ENCODE data around the gene DNAJB14. TPM values are rescaled to one million over a fixed set of nuclear protein-coding genes. Genes with fewer than 3 reads are reported as not detected.

Gene DNAJB14
- total RNA-seq, 1 donor from 2014 or later, result 48.8 TPM

- CTCF ChIA-PET, result interaction anchor here (0.7 to 2.7 kb wide), 5 partner anchors 62 to 271 kb away, joined by 3 to 57 read pairs (median 4); no protein-coding TSS in a partner anchor
- Mint-ChIP-seq H3K27ac (no peak overlapping the region), H3K4me1 (no peaks in the 10 kb centered on the region), H3K9me3 (no peaks in the 10 kb centered on the region), H3K4me3 (no peak overlapping the region), H3K36me3 (ENCODE audit: low read depth) (peaks cover 57% of the 10 kb centered on the region), H3K27me3 (no peaks in the 10 kb centered on the region)
- DNase-seq (no peak), ATAC-seq (ENCODE audit: low read depth) (no peak)
- TF ChIP-seq, protein P1, sequence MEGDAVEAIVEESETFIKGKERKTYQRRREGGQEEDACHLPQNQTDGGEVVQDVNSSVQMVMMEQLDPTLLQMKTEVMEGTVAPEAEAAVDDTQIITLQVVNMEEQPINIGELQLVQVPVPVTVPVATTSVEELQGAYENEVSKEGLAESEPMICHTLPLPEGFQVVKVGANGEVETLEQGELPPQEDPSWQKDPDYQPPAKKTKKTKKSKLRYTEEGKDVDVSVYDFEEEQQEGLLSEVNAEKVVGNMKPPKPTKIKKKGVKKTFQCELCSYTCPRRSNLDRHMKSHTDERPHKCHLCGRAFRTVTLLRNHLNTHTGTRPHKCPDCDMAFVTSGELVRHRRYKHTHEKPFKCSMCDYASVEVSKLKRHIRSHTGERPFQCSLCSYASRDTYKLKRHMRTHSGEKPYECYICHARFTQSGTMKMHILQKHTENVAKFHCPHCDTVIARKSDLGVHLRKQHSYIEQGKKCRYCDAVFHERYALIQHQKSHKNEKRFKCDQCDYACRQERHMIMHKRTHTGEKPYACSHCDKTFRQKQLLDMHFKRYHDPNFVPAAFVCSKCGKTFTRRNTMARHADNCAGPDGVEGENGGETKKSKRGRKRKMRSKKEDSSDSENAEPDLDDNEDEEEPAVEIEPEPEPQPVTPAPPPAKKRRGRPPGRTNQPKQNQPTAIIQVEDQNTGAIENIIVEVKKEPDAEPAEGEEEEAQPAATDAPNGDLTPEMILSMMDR (IDR thresholded peaks at IDR 0.05), result no peak
- intact Hi-C loops (cut with micrococcal nuclease), result no loop called here
- POLR2A ChIA-PET, result interaction anchor here (2.3 kb wide), 1 partner anchor 323 kb away, joined by 13 read pairs; the partner anchor contains the start of gene TRMT10A
These were observed 60.3 kb downstream of the DNAJB14 start for GRCh38 chr4:99886146-99886545.

DNA sequence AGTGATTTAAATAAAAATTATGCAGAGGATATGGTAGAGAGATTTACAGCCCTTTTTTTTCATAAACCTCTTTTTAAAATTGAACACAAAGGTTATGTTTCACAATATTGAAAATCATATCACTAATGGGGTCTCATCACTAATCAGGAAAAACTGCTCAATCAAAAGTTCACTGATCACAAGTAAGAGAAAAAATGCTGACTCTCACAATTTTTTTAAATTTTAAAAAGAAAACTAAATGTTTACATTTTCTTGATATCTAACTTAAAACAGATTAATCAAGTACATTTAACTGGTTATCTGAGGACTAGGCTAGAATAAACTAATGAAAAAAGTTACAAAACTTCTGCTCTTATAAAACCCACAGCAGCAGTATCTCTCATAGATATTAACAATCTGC lies 60.7 kb downstream of the DNAJB14 start:
- H3K4me1 Mint-ChIP-seq, result no peaks in the 10 kb centered on the region
- H3K9me3 Mint-ChIP-seq, result no peaks in the 10 kb centered on the region
- no peaks in the 10 kb centered on the region for H3K27me3 Mint-ChIP-seq
- H3K36me3 Mint-ChIP-seq (ENCODE audit: low read depth), result peaks cover 56% of the 10 kb centered on the region
- no peak overlapping the region for H3K27ac Mint-ChIP-seq
- TF ChIP-seq, protein P1 (IDR thresholded peaks at IDR 0.05), result no peak
- DNase-seq (no peak), ATAC-seq (ENCODE audit: low read depth) (no peak)
- no peak overlapping the region for H3K4me3 Mint-ChIP-seq
- ChIA-PET POLR2A (interaction anchor here (1.4 to 2.3 kb wide), 2 partner anchors 68 to 322 kb away, joined by 4 to 13 read pairs; partner anchors contain the start of gene TRMT10A), CTCF (interaction anchor here (0.7 to 2.7 kb wide), 7 partner anchors 29 to 322 kb away, joined by 3 to 57 read pairs (median 5); partner anchors contain the start of gene TRMT10A)
- intact Hi-C loops (cut with micrococcal nuclease), result loop anchor here (1.0 kb wide), 3 partner anchors 73 to 422 kb away; no protein-coding TSS in a partner anchor

GRCh38 chr4:99885063-99885664 lies 61.3 kb downstream of the DNAJB14 start:
- no peak for DNase-seq
- TF ChIP-seq, protein P1 (IDR thresholded peaks at IDR 0.05), result no peak
- Mint-ChIP-seq H3K9me3 (no peaks in the 10 kb centered on the region), H3K27ac (no peak overlapping the region), H3K4me3 (no peak overlapping the region), H3K27me3 (no peaks in the 10 kb centered on the region), H3K4me1 (no peaks in the 10 kb centered on the region), H3K36me3 (ENCODE audit: low read depth) (peaks cover 60% of the 10 kb centered on the region)
- CTCF ChIA-PET, result interaction anchor here (0.6 to 2.7 kb wide), 14 partner anchors 11 to 422 kb away, joined by 3 to 57 read pairs (median 5); partner anchors contain the start of genes H2AZ1 and TRMT10A
- intact Hi-C loops (cut with micrococcal nuclease), result loop anchor here (1.0 kb wide), 3 partner anchors 73 to 422 kb away; no protein-coding TSS in a partner anchor
- POLR2A ChIA-PET, result interaction anchor here (0.7 to 2.3 kb wide), 4 partner anchors 33 to 322 kb away, joined by 3 to 13 read pairs (median 4); partner anchors contain the start of gene TRMT10A
- no peak for ATAC-seq (ENCODE audit: low read depth)

DNA sequence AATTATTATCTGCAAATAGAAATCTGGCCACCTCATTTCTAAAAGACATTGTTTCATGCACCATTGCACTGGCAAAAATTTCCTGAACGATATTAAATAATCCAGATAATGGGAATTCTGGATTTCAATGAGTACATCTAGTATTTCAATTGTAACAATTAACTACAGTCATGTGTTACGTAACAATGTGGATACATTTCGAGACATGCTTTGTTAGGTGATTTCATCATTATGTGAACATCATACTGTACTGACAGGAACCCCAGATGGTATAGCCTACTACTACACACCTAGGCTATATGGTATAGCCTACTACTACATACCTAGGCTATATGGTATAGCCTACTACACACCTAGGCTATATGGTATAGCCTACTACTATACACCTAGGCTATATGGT lies 67.0 kb downstream of the DNAJB14 start:
- ChIA-PET POLR2A (no interaction called here), CTCF (interaction anchor here (1.0 kb wide), 1 partner anchor 68 kb away, joined by 3 read pairs; no protein-coding TSS in a partner anchor)
- Mint-ChIP-seq H3K27ac (no peak overlapping the region), H3K9me3 (no peaks in the 10 kb centered on the region), H3K4me1 (peaks cover 3% of the 10 kb centered on the region), H3K4me3 (no peak overlapping the region), H3K36me3 (ENCODE audit: low read depth) (peaks cover 57% of the 10 kb centered on the region), H3K27me3 (no peaks in the 10 kb centered on the region)
- intact Hi-C loops (cut with micrococcal nuclease), result no loop called here
- no peak for DNase-seq
- no peak for ATAC-seq (ENCODE audit: low read depth)
- TF ChIP-seq, protein P1 (IDR thresholded peaks at IDR 0.05), result no peak

DNA sequence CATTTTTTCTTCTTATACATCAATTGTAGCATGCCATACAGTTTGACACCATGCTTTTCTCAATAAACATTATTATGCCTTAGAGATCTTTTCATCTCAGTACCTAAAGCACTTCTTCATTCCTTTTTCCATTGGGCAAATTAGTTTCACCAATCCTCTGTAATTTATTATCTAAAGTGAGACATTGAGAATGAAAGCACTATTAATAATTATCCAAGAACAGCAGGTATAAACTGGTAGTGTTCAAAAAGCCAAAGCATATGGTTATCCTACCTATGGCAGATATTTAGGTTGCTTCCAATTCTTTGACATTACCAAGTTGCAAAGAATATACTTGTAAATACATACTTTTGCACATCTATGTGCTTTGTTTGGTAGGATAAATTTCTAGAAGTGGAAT lies 67.8 kb downstream of the DNAJB14 start:
- DNase-seq (no peak), ATAC-seq (ENCODE audit: low read depth) (no peak)
- TF ChIP-seq, protein P1 (IDR thresholded peaks at IDR 0.05), result no peak
- no peaks in the 10 kb centered on the region for H3K27me3 Mint-ChIP-seq
- H3K36me3 Mint-ChIP-seq (ENCODE audit: low read depth), result peaks cover 53% of the 10 kb centered on the region
- ChIA-PET CTCF (interaction anchor here (1.0 kb wide), 1 partner anchor 67 kb away, joined by 3 read pairs; no protein-coding TSS in a partner anchor), POLR2A (no interaction called here)
- no peaks in the 10 kb centered on the region for H3K9me3 Mint-ChIP-seq
- H3K27ac Mint-ChIP-seq, result no peak overlapping the region
- peaks cover 3% of the 10 kb centered on the region for H3K4me1 Mint-ChIP-seq
- no peak overlapping the region for H3K4me3 Mint-ChIP-seq
- intact Hi-C loops (cut with micrococcal nuclease), result no loop called here
